OCI-LY3 (cell line): ENCODE data around the gene UNC79.

Source experiments
- CTCF ChIP-seq: fragments of 200-600, 300-600 bp; sonication (generic); IDR thresholded peaks from 2 replicates; pipeline ENCODE4 v1.5.1; 2014; ENCODE audit warnings: antibody characterized with exemption, low read length, low read depth
- EZH2phosphoT487 ChIP-seq: fragments of 200-600 bp; shearing (Covaris generic); IDR thresholded peaks from 2 replicates; pipeline ENCODE4 v1.6.1; 2018; ENCODE audit warnings: antibody characterized with exemption, mixed run types, low read depth

- TF ChIP-seq CTCF, result no peak
- no peak for TF ChIP-seq EZH2phosphoT487
Observed at GRCh38 chr14:93715279-93715927, 284.7 kb downstream of the UNC79 start.
